CD4-positive, alpha-beta T cell treated with Interleukin-15 for 4 hours (primary cell): ENCODE results near the gene FMNL1.

Experiments
- DNase-seq: peaks from one replicate; pipeline ENCODE4 v3.0.0-alpha.2; 2020; ENCODE audit warnings: low spot score

FMNL1 gene

DNA sequence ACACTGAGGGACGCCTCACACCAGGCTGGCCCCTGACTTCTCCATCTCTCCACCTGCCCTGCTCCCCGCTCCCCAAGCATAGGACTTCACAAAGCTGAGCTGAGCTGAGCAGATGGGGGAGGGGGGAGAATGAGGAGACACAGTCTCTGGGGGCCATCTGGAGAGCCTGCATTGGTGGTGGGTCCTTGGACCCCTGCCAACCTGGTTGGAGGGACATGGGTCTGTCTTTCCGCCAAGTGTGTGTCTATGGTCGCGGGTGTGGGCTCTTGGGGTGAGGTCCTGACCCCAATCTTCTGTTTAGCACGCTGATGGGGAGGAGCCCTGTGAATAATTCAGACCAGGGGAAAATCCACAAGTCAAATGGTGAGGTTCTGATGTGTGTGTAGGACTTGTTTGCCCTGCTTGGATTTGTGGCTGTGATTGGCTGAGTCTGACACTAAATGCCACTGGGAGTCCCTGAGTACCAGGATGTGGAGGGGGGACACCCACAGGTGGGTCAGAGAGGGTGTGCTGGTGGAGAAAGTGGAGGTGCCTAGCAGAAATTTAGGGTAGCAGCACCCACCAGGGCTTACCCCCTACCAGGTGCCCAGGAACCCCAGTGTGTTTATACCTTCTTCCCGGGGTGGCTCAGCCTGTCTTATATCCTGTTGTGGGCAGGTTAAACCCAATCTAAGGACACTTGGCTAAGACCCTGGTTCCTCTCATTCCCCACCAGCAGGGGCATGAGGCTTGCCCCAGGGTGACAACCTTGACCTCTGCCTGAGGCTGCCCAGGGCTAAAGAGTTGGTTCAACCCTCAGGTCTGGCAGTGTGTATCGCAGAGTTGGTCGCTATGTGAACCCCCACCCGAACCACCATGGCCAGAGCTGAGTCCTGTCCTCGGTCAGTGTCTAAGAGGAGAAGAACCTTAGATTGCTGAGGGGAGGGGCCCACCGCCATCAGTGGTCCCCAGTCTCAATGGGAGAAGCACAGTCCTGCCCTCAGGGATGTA lies 2.1 kb downstream of the FMNL1 start:
- DNase-seq: peak; percentile 75

DNA sequence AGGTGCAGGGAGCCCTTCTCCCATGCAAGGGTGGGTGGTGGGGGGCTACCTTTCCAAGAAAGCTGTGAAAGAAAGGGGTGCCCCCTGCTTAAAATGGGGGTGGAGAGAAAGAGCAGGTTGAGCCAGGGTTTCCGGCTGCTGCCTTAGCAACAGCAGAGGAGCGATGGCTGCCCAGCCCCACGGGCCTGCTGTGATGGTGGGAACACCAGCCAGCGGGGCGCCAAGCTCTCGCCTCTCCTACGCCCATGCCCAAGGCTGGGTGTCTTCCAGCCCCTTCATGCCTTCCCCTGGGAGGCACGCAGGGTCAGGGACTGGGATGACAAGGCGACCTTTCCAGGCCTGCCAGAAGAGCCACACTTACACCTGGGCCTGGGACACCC lies 3.0 kb downstream of the FMNL1 start:
- no peak for DNase-seq

DNA sequence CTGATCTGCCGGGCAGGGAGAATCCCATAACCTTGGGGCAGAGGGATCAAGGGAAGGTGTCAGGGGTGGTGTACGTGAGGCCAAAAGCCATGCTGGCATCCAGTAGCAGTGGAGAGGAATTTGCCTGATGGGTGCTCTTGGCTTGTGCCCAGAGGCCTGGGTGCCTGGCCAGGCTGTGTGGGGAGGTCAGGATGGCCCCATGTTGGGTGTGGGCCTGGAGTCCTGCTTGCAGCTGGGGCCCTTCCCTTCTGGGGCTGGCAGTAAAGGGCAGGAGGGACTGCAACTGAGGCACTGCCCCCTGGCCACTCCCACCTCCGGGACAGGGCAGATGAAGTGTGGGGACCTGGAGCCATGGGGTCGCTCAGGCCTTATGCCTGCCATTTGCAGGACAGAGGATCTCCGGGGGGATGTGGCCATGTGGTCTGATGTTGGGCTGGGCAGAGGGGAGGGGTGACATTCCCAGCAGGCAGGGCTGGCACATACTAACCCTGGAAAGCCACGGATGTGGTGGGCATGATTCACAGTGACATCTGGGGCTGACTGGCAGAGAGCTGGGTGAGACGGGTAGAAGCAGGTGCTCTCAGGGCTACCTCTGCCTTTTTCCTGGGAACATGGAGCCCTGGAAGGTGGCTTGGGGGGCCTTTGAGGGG lies 3.5 kb downstream of the FMNL1 start:
- peak; percentile 67 for DNase-seq

DNA sequence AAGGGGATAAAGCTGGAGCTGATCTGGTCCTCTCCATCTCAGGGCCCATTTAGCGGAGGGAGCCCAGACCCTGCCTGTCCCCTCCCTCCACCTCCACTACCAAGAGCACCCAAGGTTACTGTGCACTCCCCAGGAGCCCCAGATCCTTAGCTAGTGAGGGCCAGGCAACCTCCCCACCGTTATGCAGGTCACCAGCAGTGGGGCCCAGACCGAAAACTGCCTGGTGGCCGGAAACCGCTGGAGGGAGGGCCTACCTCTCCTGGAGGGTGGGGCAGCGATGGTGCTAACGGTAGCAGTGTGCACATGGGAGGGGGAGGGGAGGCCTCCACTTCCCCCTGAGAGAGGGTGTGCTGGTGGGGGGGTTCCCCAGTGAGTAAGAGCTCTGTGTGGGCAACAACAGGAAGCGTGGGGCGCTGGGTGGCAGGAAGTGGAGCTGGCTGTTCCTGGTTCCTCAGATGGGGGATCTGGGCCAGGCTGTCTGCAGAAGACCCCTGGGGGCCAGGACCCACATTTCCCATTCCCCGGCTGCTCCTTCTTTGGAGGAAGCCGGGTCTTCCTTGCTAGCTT lies 4.4 kb downstream of the FMNL1 start:
- peak; percentile 97 for DNase-seq

DNA sequence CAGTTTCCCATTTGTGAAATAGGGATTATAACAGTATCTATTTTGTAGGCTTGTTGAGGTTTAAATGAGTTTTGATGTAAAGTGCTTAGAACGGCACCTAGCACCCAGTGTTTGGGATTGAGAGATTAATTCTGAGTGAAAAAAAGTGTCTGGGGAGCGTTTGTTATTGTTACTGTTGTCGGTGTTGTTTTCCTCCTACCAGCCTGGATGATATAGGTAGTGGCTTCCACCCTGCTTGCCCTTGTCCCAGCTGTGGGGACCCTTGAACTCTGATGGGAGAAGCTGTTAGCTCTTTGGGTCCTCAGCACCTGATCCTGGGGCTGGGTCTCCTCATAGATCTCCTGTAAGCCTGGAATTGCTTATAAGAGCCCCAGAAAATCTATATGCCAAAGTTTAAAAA lies 4.9 kb downstream of the FMNL1 start:
- DNase-seq: no peak

DNA sequence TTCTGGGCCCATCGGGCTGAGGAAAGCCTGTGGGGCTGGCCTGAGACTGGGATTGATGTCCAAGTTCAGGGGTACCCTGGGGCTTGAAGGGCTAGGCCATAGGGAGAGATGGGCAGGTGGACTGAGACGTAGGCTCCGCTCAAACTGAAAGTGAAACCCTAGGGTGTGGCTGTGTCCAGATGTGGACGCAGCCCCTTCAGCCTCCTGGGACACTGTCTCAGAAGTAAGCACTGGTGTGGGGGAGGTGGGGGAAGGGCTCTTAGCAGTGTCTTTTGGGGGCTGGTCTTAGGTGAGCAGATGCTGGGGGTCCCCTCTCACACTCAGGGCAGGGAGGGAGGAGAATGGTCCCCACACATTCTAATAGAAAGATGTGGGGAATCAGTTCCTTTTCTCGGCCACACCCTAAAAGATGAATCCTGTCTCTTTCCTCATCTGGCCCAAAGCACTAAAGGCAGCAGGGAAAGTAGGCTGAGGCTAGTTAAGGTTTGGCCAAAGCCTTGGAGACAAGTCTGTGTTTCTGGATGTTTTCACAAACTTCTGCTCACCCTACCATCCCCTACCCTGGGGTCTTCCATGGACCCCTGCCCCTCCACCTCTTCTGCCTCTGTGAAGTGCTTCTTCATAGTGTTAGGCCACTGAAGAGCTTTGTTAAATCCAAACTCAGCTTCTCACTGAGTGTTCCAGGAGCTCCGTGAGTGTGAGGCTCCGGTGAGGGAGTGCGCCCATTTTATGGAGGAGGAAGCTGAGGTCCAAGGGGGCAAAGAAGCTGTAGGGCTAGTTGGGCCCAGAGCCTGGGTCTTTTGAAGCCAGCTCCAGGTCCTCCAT lies 5.6 kb downstream of the FMNL1 start:
- DNase-seq: no peak

DNA sequence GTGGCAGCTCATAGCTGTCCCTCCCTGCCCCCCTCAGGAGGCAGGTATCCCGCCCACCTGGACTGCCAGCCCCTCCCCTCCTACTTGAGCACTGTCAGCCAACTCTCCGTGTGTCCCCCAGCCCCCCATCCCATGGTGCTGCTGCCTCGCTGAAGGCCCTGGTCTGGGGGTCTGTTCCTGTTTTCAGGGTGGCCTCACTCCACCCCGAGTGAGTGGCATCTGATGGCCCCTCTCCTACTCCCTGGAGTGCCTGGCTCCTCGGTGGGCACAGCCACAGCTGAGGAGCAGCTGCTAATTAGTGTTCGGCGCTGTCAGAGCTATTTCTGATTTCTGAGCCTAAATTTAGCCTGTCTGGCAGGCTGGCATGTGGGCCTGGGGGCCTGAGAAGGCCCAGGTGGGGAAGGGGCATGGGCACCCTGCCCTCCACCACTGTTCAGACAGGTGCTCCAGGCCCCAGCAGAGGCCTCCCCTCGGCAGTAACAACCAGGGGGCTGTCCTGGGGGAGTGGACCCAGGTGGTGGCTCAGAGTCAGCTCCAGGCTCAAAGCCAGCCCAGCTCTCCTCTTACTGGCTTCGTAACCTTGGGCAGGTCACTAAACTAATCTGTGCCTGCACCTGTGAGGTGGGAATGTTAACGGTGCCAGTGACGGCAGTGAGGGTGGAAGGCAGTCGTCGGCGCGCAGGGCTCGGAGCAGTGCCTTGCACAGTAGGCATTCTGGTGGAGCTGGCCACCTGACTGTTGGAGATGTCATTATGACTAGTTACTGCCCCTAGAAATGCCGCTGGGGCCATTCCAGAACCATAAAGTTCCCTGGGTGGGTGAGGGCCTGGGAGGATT lies 6.5 kb downstream of the FMNL1 start:
- DNase-seq: no peak

DNA sequence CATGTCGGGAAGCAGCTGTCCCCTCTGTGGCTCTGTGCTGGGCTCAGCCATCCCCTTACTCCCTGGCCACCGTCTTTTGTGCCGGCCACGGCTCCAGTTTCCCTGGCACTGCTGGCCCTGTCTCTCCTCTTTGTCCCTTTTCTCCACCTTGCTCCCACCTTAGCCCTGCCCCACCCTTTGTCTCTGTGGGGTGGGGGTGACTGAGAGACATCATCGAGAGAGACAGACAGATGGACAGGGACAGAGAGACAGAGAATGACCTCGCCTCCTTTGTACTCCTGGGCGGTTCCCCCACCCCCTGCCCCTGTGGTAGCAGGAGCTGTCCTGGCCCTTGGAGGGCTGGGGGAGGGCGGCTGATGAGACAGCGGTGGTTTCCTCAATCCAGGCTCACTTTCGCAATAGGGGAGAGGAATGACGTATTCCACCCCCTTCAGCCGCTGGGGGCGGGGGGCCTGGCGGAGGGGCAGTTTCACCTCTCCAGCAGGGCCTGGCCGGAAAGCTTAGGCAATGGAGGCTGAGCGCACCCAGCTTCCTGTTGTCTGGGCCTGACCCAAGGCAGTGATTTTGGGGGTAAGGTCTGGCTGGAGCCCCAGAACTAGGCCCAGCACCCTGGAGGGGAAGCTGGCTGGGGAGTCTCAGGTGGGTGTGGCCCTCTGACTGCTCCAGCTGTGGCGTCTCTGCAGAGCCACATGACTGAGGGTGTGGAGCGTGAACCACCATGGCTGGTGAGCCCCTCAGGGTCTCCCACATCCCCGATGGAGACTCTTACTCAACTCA lies 7.3 kb downstream of the FMNL1 start:
- DNase-seq: peak; percentile 81

DNA sequence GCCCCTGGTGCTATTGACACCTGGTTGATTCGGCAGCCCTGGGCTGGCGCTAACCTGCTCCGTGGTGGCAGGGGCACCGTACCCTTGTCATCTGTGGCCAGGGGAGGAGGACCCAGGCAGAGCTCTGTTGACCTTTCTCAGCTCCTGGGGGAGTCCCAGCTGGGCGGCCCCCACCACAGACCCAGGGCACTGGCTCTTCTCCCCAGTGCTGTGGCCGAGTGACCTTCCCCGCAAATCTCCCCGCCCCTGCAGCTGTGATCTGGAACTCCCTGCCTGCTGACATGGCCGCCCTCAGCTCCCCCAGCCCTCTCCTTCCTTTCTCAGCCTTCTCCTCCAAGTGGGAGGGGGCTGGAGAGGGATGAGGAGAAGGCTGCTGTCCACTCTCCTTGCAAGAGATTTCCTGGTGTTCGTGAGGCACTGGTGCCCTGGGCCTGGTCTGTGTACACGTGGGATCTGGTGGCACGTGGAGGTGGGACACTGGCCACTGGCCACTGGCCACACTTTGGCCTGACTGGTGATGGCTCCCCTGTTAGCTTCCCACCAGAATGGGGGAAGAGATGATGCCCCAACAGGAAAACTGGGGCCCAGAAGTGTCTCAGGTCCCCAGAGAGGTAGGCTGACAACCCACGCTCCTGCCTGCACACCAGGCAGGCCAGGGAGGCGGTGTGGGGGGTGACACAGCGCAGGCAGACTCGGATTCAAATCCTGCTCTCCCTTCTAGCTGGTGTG lies 8.2 kb downstream of the FMNL1 start:
- DNase-seq: no peak

DNA sequence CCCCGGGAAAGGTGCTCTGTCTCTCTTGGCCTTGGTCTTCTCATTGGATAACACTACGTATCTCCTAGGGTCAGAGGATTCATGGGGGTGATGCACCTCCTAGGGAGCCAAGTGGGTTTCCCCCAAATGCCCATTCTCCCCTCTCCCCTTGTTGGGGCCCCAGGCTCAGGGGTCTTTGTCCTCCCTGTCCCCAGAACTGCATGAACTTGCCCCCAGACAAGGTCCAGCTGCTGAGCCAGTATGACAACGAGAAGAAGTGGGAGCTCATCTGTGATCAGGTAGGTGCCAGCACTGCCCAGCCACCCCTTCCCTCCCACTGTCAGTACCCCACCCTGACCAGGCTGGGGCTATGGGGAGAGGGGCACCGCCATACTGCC lies 8.7 kb downstream of the FMNL1 start:
- no peak for DNase-seq

DNA sequence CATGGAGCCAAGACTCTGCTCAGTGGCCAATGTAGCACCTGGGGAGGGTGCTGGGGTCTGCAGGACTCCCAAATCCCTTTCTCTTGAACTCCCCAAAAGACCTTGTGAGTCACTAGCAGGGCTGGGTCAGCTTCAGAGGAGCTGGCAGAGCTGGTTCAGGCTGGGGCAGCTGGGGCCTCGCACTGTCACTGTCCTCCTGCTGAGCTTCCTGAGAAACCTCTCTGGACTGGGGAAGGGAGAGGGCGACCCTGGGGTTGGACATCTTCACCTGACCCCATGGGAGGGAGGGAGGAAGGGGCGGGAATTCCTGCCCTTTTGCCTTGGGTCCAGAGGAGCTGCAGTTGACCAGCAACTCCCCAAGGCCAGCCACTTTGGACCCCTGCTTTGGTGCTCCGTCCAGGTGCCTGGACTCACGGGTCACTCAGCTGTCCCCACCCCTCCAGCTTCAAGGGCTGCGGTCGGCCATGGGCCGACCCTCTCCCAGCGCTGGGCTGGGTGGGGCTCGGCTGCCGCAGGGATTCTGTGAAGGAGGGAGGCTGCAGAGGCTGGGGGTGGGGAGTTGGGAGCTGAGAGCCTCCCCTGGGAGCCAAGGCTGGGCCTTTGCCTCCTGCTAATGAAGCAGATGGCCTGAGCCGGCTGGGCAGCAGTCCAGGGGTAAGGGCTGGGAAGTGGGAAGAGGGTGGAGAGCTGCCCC lies 9.2 kb downstream of the FMNL1 start:
- no peak for DNase-seq

DNA sequence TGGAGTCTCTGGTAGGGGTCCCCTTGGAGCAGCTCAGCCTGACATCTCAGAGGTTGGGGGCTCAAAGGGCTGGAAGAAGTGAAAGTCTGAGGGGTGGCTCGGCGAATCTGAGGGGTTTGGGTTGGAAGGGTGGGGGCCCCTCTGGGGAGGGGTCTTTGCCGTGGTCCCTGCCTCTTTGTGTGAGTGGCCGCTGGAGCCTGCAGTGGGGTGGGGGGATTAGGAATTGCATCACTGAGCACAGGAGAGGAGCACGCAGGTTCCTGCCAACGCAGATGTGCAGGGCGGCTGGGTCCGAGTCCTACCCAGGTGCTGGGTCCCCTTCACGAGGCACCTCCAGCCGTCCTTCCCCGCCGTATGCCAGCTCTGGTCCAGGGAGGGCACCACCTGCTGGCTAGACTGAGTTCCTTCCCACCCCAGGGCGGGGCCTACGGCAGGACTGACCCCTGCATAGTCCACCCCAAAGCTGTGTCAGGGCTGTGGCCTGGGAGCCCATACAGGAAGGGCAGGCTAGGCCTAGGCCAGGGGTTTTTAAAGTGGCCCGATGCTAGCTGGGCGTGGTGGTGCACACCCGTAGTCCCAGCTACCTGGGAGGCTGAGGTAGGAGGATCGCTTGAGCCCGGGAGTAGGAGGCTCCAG lies 9.9 kb downstream of the FMNL1 start:
- DNase-seq: no peak

DNA sequence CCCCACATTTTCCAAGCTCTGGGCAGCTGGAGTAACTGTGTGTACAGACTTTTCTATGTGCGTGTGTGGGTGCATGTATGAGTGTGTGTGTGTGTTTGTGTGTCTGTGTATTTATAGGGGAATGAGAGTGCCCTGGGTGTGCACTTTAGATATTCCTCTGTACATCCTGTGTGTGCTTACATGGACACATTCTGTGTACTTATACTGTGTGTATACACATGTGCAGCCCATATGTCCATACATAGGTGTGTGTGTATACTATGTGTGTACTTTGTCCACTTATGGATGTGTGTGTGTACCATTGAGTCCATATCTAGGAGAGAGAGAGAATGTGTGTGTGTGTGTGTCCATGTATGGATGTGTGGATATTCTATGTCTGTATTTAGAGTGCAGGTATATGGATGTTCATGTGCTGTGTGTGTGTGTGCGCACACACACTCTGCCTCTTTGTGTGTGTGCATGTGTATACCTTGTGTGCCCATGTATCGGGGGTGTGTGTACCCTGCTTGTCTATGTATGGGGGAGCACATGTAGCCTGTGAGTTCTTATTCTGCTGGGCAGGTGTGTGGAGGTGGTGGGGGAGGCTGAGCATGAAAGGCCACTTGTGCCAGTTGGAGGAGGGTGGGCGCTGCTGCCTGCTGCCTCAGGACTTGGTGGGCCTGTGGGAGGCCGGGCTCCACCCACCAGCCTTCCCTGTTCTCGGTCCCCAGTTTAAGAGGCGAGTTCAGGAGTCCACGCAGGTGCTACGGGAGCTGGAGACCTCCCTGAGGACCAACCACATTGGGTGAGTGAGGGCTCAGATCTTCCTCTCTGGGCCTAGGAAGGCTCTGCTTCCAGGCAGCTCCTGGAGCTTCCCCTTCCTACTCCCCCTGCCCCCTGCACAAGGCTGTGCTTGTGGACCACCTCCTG lies 11.1 kb downstream of the FMNL1 start:
- no peak for DNase-seq

DNA sequence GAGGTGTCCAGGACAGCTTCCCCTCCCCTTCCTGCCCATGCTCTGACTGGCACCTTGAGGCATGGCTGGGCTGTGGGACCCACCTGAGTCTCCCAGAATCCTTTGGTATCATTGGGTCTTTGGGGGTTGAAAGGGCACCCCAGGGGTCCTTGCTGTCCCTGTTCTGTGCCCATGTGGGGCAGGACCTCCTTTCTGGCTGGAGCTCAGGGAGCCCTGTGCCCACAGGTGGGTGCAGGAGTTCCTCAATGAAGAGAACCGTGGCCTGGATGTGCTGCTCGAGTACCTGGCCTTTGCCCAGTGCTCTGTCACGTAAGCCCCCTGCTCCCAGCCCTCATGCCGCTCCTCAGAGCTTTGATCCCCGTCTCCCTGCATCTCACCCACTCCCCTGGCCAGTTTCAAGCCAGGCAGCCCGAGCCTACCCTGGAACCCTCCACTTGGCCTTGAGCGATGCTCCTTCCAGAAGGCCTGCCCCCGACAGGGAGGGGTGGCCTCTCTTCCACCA lies 11.8 kb downstream of the FMNL1 start:
- DNase-seq: no peak

DNA sequence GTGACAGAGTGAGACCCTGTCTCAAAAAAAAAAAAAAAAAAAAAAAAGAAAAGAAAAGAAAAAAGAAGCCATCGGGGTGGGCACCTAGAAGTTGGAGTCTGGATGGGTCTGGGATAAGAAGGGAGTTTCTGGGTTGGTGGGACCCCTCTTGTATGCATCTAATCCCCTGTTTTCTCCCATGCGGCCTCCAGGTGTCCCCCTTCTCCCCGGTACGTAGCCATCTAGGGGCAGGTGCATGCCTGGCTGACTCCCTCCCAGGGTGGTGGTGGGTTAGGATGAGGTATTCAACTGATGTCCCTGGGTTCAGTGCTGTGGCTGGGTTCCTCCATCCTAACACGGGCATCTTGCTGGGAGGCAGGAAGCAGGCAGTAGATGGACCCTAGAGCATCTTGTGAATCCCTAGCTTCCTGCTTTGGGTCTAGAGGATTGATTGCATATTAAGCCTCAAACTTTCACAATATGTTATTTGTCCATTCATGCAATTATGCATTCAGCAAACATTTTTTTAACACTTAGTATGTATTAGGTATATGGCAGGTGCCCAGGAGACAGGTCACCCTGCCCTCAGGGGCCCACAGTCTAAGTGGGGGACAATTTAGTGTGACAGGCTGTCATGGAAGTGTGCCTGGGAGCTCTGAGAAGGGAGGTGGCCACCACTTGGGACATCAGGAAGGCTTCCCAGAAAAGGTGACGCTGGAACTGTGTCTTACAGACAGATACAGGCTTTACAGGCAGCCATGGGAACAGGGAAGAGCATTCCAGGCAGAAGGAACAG lies 13.1 kb downstream of the FMNL1 start:
- peak; percentile 59 for DNase-seq

DNA sequence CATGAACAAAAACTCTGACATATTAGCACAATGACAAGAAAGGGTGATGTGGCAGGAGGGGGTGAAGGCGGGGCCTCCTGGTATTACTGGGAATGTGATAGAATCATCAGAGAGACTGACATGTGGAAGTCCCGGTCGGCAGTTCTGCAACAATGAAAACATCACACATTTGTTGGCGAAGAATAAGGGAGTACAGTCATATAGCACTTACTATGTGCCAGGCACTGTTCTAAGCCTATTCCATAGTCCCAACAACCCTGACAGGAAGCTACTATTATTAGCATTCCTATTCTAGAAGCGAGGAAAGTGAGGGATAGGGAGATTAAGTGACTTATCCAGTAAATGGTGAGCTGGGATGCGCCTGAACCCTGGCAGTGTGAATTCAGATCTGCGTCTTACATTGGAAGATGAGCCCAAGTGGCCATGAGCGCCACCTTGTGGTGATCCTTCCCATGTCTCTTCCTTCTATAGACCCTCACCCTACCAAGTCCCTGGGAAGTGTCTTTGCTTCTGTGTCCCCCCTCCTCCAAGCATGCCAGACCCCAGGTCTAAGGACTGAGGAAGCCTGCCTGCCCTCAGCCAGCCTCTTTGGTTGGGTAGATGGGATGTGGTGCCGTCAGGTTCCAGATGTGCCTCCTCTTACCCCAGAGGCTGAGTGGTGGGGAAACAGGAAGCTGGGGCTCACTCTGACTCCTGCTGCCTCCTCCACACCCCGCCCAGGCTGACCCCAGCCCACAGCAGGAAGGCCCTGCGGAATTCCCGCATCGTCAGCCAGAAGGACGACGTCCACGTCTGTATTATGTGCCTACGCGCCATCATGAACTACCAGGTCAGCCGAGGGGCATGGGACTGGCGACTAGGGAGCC lies 14.0 kb downstream of the FMNL1 start:
- peak; percentile 75 for DNase-seq
